ENCODE measurements around the gene ITSN1.

ITSN1 gene

DNA sequence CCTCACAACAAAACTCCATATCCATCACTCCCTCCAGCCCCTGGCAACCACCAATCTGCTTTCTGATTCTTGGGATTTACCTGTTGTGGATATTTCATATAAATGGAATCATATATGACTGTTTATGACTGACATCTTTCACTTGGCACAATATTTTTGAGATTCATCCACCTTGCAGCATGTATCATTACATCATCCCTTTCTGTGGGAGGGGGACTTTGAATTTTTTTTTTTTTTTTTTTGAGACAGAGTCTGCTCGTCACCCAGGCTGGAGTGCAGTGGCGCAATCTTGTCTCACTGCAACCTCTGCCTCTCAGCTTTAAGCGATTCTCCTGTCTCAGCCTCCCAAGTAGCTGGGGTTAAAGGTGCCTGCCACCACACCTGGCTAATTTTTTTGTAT lies 128.2 kb downstream of the ITSN1 start:
- no peak for DNase-seq (ENCODE audit: low read depth)
- no peak overlapping the region for H3K4me3 ChIP-seq (ENCODE audit: low read depth, low read length)
- TF ChIP-seq, protein P1, sequence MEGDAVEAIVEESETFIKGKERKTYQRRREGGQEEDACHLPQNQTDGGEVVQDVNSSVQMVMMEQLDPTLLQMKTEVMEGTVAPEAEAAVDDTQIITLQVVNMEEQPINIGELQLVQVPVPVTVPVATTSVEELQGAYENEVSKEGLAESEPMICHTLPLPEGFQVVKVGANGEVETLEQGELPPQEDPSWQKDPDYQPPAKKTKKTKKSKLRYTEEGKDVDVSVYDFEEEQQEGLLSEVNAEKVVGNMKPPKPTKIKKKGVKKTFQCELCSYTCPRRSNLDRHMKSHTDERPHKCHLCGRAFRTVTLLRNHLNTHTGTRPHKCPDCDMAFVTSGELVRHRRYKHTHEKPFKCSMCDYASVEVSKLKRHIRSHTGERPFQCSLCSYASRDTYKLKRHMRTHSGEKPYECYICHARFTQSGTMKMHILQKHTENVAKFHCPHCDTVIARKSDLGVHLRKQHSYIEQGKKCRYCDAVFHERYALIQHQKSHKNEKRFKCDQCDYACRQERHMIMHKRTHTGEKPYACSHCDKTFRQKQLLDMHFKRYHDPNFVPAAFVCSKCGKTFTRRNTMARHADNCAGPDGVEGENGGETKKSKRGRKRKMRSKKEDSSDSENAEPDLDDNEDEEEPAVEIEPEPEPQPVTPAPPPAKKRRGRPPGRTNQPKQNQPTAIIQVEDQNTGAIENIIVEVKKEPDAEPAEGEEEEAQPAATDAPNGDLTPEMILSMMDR (IDR thresholded peaks at IDR 0.05; ENCODE audit: control insufficient read depth, extremely low read depth, insufficient read depth) = no peak

DNA sequence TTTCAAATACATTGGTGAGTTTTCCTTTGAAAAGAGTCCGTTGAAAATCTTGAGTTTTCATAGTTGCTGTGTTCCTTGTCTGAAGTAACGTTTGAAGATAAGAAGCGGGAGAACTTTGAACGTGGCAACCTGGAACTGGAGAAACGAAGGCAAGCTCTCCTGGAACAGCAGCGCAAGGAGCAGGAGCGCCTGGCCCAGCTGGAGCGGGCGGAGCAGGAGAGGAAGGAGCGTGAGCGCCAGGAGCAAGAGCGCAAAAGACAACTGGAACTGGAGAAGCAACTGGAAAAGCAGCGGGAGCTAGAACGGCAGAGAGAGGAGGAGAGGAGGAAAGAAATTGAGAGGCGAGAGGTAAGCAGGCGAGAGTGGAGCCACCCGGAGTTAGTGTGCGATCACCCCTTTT lies 129.7 kb downstream of the ITSN1 start:
- DNase-seq (ENCODE audit: low read depth) = no peak
- TF ChIP-seq, protein P1 (IDR thresholded peaks at IDR 0.05; ENCODE audit: control insufficient read depth, extremely low read depth, insufficient read depth) = no peak
- no peak overlapping the region for H3K4me3 ChIP-seq (ENCODE audit: low read depth, low read length)

DNA sequence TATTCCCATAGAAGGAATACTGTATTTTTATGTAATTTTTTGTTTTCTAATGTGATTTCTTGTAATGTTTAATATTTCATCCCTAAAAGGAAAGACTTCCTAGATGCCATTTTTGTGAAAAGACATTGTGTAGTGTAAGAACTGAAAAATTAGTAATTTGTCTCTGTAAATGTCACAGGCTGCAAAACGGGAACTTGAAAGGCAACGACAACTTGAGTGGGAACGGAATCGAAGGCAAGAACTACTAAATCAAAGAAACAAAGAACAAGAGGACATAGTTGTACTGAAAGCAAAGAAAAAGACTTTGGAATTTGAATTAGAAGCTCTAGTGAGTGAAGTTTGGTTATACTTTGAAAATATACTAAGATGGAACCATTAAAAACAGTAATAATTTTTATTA lies 132.2 kb downstream of the ITSN1 start:
- DNase-seq (ENCODE audit: low read depth) = no peak
- TF ChIP-seq, protein P1 (IDR thresholded peaks at IDR 0.05; ENCODE audit: control insufficient read depth, extremely low read depth, insufficient read depth) = no peak
- no peak overlapping the region for H3K4me3 ChIP-seq (ENCODE audit: low read depth, low read length)

DNA sequence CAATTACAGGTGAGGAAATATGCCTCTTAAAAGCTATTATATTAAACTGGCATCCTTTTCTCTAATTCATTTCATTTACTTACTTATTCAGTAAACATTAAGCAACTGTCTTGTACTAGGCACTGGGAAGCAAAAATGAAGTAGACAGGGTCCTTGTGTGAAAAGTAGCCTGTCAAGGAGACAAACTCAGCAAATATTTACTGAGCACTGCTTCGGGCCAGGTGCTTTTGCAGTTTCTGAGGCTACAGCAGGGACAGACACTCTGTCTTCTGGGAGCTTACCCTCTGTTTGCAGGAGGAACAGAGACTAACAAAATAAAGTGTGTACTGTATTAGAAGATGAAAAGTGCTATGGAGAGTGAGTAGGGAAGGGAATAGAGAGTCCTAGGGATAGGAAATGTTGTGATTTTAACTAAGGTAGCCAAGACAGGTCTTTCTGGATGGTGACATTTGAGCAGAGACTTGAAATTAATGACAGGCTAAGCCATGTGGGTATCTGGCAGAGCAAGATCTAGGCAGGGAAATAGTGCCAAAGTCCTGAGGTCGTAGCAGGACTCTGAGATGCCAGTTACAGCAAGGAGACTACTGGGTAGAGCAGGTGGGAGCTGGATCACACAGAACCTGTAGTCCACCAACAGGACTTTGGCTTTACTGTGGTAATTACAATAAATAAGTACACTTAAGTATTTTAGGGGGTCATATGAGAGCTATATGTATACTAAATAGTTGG lies 133.0 kb downstream of the ITSN1 start:
- no peak for DNase-seq (ENCODE audit: low read depth)
- TF ChIP-seq, protein P1 (IDR thresholded peaks at IDR 0.05; ENCODE audit: control insufficient read depth, extremely low read depth, insufficient read depth) = no peak
- no peak overlapping the region for H3K4me3 ChIP-seq (ENCODE audit: low read depth, low read length)

DNA sequence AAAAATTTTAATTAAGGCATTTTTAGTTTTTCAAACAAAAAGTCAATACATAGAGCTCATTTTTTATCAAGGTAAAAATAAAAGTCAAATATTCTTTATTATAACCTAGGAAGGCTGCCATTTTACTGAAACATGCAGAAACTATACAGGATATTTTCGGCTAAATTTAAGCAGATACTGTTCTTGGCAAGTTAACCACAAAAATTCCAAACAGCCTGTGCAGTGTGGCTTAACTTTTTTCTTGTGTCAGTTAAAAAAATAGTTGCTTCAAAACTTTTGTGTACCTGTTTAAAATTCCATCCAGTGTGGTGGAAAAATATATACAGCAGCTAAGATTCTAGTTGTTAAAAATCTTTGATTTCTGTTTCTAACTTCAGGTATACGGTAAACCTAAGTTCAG lies 138.3 kb downstream of the ITSN1 start:
- no peak for DNase-seq (ENCODE audit: low read depth)
- TF ChIP-seq, protein P1 (IDR thresholded peaks at IDR 0.05; ENCODE audit: control insufficient read depth, extremely low read depth, insufficient read depth) = no peak

DNA sequence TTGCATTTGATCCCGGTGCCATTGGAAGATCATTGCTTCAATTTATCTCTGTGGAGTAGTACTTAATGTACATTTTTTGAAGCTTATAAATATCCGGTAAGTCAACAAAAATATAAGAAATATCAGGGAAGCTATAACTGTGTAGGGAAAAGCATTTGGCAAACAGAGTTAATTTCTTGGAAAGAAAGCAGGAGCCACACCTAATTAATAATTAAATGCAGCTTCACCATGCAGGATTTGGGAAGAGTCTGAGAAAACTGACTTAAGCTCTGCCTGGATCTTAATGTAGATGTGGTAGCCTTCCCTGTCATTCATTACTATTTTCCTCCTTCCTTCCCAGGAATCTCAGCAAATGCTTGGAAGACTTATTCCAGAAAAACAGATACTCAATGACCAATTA lies 138.8 kb downstream of the ITSN1 start:
- TF ChIP-seq, protein P1 (IDR thresholded peaks at IDR 0.05; ENCODE audit: control insufficient read depth, extremely low read depth, insufficient read depth) = no peak
- no peak for DNase-seq (ENCODE audit: low read depth)
- no peak overlapping the region for H3K4me3 ChIP-seq (ENCODE audit: low read depth, low read length)

More for the DNA sequence above, 138.3 kb downstream of the ITSN1 start:
- no peak overlapping the region for H3K4me3 ChIP-seq (ENCODE audit: low read depth, low read length)

Measured in LNCaP clone FGC (cell line).